ENCODE measurements around the gene PGM2L1.

Gene PGM2L1

DNA sequence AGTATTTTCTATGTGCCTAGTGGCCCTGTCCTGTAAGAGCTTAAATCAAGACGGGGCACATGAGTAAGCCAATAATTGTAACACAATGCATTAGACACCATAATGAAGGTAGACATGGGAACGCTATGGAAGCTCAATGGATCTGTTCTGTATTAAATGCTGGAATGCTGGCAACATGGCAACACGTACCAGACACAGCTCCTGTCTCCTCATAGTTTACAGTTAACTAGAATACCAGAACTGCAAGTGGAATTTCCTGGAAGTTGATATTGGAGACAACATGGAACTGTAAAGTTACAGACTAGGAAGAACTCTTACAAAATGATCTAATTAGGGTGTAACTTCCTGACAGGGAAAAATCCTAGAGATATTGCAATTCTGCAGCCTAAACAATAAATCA, 99.2 kb downstream of the PGM2L1 start:
- no peak for DNase-seq (ENCODE audit: low read depth, low spot score)

DNA sequence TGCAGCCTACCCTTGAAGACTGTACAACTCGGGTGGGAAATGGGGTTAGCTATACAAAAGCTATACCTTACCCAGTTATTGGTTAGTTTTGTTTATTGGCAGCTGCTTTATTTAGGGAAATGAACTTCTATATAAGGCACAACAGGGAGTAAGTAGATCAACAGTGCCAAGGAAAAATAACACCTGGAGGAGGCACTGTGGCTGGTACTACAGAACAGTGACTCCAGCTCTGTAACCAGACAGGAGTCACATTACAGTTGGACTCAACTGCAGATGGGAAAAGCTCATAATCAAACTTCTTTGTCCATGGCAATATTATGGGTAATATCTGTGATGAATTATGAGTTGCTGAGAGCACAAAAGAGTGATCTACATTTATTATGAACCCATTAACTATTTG, 100.7 kb downstream of the PGM2L1 start:
- DNase-seq (ENCODE audit: low read depth, low spot score): no peak

GRCh38 chr11:74288911-74289310, 109.3 kb downstream of the PGM2L1 start:
- DNase-seq (ENCODE audit: low read depth, low spot score): no peak

- DNase-seq (ENCODE audit: low read depth, low spot score): no peak
Observed at GRCh38 chr11:74288161-74288560, 110.1 kb downstream of the PGM2L1 start.

DNA sequence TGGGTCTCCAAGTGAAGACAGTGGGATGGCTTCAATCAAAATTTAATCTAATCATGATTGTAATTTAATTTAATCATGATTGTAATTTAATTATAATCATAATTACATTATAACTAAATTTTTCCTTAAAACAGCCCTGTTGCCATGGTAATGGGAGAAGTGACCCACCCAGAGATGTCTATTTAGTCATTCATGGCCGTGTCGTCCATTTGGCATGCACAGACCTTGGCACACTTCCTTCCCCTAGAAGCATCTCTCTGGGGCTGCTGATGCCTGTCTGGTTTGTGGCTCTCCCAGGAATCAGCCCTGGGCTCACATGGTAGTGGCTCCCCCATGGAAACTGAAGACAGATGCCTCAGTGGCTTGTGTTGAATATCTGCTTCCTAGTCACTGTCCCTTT, 113.8 kb downstream of the PGM2L1 start:
- DNase-seq (ENCODE audit: low read depth, low spot score): no peak

DNA sequence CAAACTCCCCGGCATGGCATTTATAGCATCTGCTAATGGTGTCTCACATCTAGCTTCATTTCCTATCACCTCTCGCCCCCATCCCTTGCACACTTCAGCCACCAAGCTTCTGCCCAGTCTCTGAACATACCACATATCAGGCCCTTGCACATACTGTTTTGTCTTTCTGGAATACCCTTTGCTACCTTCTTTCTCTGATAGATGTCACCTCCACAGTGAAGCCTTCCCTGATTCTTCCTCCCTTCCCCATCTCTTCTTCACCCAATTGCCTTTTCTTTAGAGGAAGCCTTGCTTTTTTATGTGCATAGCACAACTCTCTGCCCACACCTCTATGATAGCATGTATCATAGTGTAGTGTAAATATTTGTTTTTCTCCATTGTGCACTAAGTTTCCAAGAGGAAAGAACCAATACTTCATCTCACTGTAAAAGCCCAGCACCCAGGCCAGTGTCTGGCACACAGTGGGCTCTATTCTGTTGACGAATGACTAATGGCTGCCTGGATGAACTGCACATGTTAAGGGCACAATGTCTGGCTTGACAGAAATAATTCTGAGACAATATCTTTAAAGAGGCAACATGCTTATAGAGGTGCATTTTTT, 114.6 kb downstream of the PGM2L1 start:
- no peak for DNase-seq (ENCODE audit: low read depth, low spot score)

GRCh38 chr11:74282914-74283371, 115.3 kb downstream of the PGM2L1 start:
- no peak for DNase-seq (ENCODE audit: low read depth, low spot score)

DNA sequence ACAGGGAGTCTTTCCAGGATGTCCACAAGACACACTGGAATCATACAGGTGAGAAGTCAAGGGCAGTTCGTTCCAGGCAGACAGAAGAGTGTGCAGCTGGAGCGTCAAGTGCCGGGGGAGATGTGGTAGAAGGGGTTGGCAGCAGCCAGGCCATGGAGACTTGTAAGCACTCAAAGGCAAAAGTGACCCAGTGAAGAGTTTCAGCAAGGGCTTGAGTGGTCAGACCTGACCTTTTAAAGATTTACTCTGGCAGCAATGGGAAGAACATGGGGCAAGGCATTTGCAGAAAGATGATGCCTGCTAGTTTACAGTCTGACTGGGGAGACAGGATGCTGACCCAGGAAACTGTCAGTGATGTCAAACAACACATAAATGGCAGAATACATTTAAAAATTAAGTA, 115.8 kb downstream of the PGM2L1 start:
- no peak for DNase-seq (ENCODE audit: low read depth, low spot score)

DNA sequence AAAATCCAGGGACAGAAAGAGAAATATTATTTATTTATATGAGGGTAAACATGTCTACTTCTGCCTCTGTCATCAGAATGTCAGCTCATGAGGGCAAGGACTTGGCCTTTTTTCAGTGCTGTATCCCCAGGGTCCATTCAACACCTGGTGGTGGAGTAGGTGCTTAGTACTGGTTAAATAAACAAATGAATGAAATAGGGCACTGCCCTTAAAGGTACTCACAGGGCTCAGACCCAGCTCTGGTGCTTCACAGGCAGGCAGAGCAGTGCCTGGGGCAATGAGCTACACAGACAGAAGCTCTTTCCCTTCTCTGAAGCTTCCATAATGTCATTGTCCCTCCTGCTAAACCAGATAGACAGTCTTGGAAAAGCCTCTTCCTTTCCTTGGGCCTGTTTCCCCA, 117.7 kb downstream of the PGM2L1 start:
- DNase-seq (ENCODE audit: low read depth, low spot score): no peak
